Vagina (tissue), 2 donors: ENCODE data around the gene BACE2.

Source experiments
- POLR2A ChIP-seq, 2 donors: fragments of 450-650 bp; IDR thresholded peaks; one replicate each; pipeline ENCODE4 v1.6.1; 2017; ENCODE audit warnings: antibody characterized with exemption in 2 of 2, mild to moderate bottlenecking in 2 of 2, moderate library complexity in 2 of 2
- TF ChIP-seq, protein P1 (sequence below), 3 experiments: fragments of 450-650 bp in 2 of 3; fragments of 200-600 bp in 1 of 3; sonication (generic) in 1 of 3; IDR thresholded peaks; one replicate each; pipeline ENCODE4 v1.5.1; 2017 to 2019; ENCODE audit warnings: antibody characterized with exemption in 3 of 3, mild to moderate bottlenecking in 2 of 3, moderate library complexity in 2 of 3

DNA sequence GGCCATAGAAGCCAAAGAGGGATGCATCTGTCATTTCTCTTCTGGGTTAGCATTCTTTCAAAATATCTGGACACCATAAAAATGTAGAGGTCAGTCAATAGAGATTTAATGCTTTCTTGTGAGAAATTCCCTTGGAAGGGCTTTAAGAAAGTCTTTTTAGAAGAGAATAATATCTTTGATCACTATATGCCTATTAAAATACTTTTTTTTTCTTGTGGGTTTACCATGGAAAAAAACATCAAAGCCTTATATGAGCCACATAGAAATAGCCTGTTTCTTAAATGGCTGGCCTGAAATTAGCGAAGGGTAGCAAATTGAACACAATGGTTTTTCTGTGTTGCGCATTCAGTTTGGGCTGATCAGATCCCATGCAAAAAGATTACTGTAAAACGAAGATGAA, 36.8 kb downstream of the BACE2 start:
- TF ChIP-seq, protein P1, sequence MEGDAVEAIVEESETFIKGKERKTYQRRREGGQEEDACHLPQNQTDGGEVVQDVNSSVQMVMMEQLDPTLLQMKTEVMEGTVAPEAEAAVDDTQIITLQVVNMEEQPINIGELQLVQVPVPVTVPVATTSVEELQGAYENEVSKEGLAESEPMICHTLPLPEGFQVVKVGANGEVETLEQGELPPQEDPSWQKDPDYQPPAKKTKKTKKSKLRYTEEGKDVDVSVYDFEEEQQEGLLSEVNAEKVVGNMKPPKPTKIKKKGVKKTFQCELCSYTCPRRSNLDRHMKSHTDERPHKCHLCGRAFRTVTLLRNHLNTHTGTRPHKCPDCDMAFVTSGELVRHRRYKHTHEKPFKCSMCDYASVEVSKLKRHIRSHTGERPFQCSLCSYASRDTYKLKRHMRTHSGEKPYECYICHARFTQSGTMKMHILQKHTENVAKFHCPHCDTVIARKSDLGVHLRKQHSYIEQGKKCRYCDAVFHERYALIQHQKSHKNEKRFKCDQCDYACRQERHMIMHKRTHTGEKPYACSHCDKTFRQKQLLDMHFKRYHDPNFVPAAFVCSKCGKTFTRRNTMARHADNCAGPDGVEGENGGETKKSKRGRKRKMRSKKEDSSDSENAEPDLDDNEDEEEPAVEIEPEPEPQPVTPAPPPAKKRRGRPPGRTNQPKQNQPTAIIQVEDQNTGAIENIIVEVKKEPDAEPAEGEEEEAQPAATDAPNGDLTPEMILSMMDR (IDR thresholded peaks at IDR 0.05) = no peak
- TF ChIP-seq POLR2A (IDR thresholded peaks at IDR 0.05) = no peak
